Endothelial cell of umbilical vein (primary cell): ENCODE measurements around the gene TM7SF2. TPM values are rescaled to one million over a fixed set of nuclear protein-coding genes. Genes with fewer than 3 reads are reported as not detected.

ENCODE experiments used
- BruUV-seq: library from RNA; stranded (reverse); fragments of 400-500 nt; replicated peaks from 2 replicates; lab custom pipeline; 2021; lab: Mats Ljungman, UMichigan
- CTCF ChIA-PET: fragments of 300-600, 350-600 bp; sonication (Branson Sonifier 250); formaldehyde crosslinking; loops from one replicate; lab custom pipeline; 2021; ENCODE audit warnings: antibody characterized with exemption, inconsistent platforms; lab: Charles Lee
- POLR2A ChIA-PET: fragments of 300-600, 350-600 bp; sonication (Branson Sonifier 250); formaldehyde crosslinking; loops from one replicate; lab custom pipeline; 2021; ENCODE audit warnings: antibody characterized with exemption, inconsistent platforms; lab: Charles Lee
- DNase-seq: peaks from one replicate; pipeline ENCODE4 v3.0.0-alpha.2; 2011; ENCODE audit warnings: low read depth, low spot score
- FAIRE-seq: peaks from 2 replicates; lab custom pipeline; 2011; peaks lifted over from hg19 to GRCh38; lab: Jason Lieb, UNC
- H2AFZ ChIP-seq: 2 replicates; pipeline ENCODE4 v1.6.0; 2012; ENCODE audit warnings: low read depth, low read length, control low read depth, inconsistent platforms
- H3K27ac ChIP-seq: 2 replicates; pipeline ENCODE4 v1.5.1; 2011; ENCODE audit warnings: low read depth, mild to moderate bottlenecking, control low read depth, low read length, moderate library complexity; ENCODE audit not compliant: insufficient read depth
- H3K27me3 ChIP-seq, 2 experiments: 2 replicates each; pipeline versions ENCODE4 v1.6.0 to v1.6.1; 2011; ENCODE audit warnings: low read length in 2 of 2, mixed read lengths in 1 of 2; ENCODE audit not compliant: control insufficient read depth in 2 of 2, insufficient read depth in 2 of 2
- H3K36me3 ChIP-seq, 2 experiments: 2 replicates in 1 of 2; 3 replicates in 1 of 2; pipeline ENCODE4 v1.5.1; 2011; ENCODE audit warnings: low read length in 2 of 2, mild to moderate bottlenecking in 1 of 2, moderate library complexity in 1 of 2; ENCODE audit not compliant: control insufficient read depth in 2 of 2, insufficient read depth in 2 of 2; ENCODE audit errors: extremely low read depth in 1 of 2
- H3K4me1 ChIP-seq: 3 replicates; pipeline ENCODE4 v1.5.1; 2011; ENCODE audit warnings: mild to moderate bottlenecking, low read length; ENCODE audit not compliant: control insufficient read depth, insufficient read depth; ENCODE audit errors: extremely low read depth
- H3K4me2 ChIP-seq: 2 replicates; pipeline ENCODE4 v1.6.1; 2011; ENCODE audit warnings: low read length, control low read depth, mixed read lengths; ENCODE audit not compliant: insufficient read depth
- H3K4me3 ChIP-seq, 3 experiments: fragments of 200-600 bp in 1 of 3; sonication (generic), shearing (Covaris generic) in 1 of 3; replicated peaks in 1 of 3; 2 replicates each; pipeline ENCODE4 v1.5.1; 2011 to 2016; ENCODE audit warnings: control low read depth in 3 of 3, low read length in 3 of 3, mild to moderate bottlenecking in 2 of 3, inconsistent platforms in 1 of 3, low read depth in 1 of 3, moderate library complexity in 1 of 3; ENCODE audit not compliant: insufficient read depth in 1 of 3
- H3K79me2 ChIP-seq: 2 replicates; pipeline ENCODE4 v1.6.0; 2012; ENCODE audit warnings: low read length, inconsistent platforms; ENCODE audit not compliant: control insufficient read depth, insufficient read depth
- H3K9ac ChIP-seq: replicated peaks from 2 replicates; pipeline ENCODE3; 2011; ENCODE audit warnings: low read length, control low read depth; ENCODE audit not compliant: insufficient read depth; ENCODE audit errors: extremely low read depth
- H3K9me1 ChIP-seq: replicated peaks from 3 replicates; pipeline ENCODE4 v1.6.0; 2011; ENCODE audit warnings: mild to moderate bottlenecking, low read length; ENCODE audit not compliant: control insufficient read depth, insufficient read depth; ENCODE audit errors: extremely low read depth
- H3K9me3 ChIP-seq: replicated peaks from 2 replicates; pipeline ENCODE4 v1.5.1; 2012; ENCODE audit warnings: low read length, inconsistent platforms; ENCODE audit not compliant: control insufficient read depth, insufficient read depth
- H4K20me1 ChIP-seq: replicated peaks from 2 replicates; pipeline ENCODE3; 2011; ENCODE audit warnings: mild to moderate bottlenecking, low read length; ENCODE audit not compliant: control insufficient read depth, insufficient read depth; ENCODE audit errors: extremely low read depth
- EZH2 ChIP-seq: IDR thresholded peaks from 2 replicates; pipeline ENCODE4 v1.6.1; 2012; ENCODE audit warnings: borderline replicate concordance, low read depth, mild to moderate bottlenecking, moderate library complexity, low read length, inconsistent platforms; ENCODE audit not compliant: severe bottlenecking
- FOS ChIP-seq: IDR thresholded peaks from 2 replicates; pipeline ENCODE4 v1.6.1; 2011; ENCODE audit warnings: mild to moderate bottlenecking, low read length, moderate library complexity, borderline replicate concordance; ENCODE audit not compliant: insufficient read depth
- GATA2 ChIP-seq: IDR thresholded peaks from 2 replicates; pipeline ENCODE4 v1.7.0; 2011; ENCODE audit warnings: low read depth, mild to moderate bottlenecking, moderate library complexity, mixed read lengths, low read length; ENCODE audit not compliant: insufficient read length, insufficient read depth
- JUN ChIP-seq: IDR thresholded peaks from 2 replicates; pipeline ENCODE4 v1.6.1; 2011; ENCODE audit warnings: borderline replicate concordance, low read depth; ENCODE audit not compliant: insufficient read length, insufficient read depth
- MYC ChIP-seq: IDR thresholded peaks from one replicate; pipeline ENCODE4 v1.6.1; 2011; ENCODE audit warnings: mild to moderate bottlenecking, low read depth, low read length
- POLR2A ChIP-seq: IDR thresholded peaks from 2 replicates; pipeline ENCODE4 v1.6.1; 2012; ENCODE audit warnings: low read depth, mild to moderate bottlenecking, control low read depth, low read length
- POLR2AphosphoS5 ChIP-seq: IDR thresholded peaks from 2 replicates; pipeline ENCODE4 v1.6.1; 2012; ENCODE audit warnings: low read depth, mild to moderate bottlenecking, control low read depth, low read length, moderate library complexity; ENCODE audit not compliant: insufficient read depth
- dilution Hi-C: fragments of 300-500 bp; cut with MboI; formaldehyde crosslinking; loops from one replicate; pipeline ENCODE4 v1.15.0; 2019; ENCODE audit warnings: low sequenced_read_pairs; ENCODE audit not compliant: extremely low pct_ligation_motif_present
- intact Hi-C: fragments of 100-400 bp; cut with micrococcal nuclease; formaldehyde crosslinking; loops from one replicate; pipeline ENCODE4 v1.10.0; 2022
- polyA plus RNA-seq, 4 experiments: library from polyadenylated mRNA; depleted of rRNA in 3 of 4; stranded (reverse) in 3 of 4; unstranded in 1 of 4; fragments of >200 nt; gene quantifications; 2 replicates each; pipeline versions ENCODE4 v1.2.1 to v1.2.3, GENCODE V29; 2011 to 2012; ENCODE audit warnings: missing spikeins in 1 of 4
- total RNA-seq: library from RNA; stranded (reverse); gene quantifications from 2 replicates; pipeline ENCODE4 v1.2.3, GENCODE V29; 2021
- TF ChIP-seq, protein P1 (sequence below), 2 donors: IDR thresholded peaks; 1 replicate in 1 of 2; 2 replicates in 1 of 2; pipeline ENCODE4 v1.5.1; 2011; ENCODE audit warnings: low read length in 2 of 2, mild to moderate bottlenecking in 2 of 2, moderate library complexity in 2 of 2, control low read depth in 1 of 2, inconsistent platforms in 1 of 2, low read depth in 1 of 2; ENCODE audit not compliant: insufficient read depth in 1 of 2; ENCODE audit errors: extremely low read depth in 1 of 2
- TF ChIP-seq, protein P2 (sequence below): IDR thresholded peaks from 2 replicates; pipeline ENCODE4 v1.6.1; 2011; ENCODE audit not compliant: insufficient read depth, insufficient read length

TM7SF2 gene
- total and polyA plus RNA-seq, 2 donors (not counting 3 experiments of a cell fraction or from before 2014, with no cell fraction given), result 11.6 to 47.1 TPM

DNA sequence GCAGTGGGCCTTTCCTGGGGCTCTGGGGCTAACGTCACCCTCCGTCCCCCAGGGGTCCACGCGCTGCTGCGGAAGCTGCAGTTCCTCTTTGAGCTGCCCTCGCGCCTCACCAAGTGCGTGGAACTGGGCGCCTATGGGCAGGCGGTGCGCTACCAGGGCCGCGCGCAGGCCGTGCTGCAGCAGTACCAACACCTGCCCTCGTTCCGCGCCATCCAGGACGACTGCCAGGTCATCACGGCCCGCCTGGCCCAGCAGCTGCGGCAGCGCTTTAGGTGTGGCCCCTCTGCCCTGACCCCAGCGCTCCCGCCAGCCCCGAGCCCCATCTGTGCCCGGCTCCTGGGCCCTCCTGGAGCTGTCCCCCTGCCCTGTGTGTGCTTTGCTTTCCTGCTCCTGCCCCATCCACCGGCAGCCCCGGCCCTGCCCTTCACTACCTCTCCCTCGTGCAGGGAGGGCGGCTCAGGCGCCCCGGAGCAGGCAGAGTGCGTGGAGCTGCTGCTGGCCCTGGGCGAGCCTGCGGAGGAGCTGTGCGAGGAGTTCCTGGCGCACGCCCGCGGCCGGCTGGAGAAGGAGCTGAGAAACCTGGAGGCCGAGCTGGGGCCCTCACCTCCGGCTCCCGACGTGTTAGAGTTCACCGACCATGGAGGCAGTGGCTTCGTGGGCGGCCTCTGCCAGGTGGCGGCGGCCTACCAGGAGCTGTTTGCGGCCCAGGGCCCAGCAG, 3.8 kb upstream of the TM7SF2 start:
- CTCF ChIA-PET, result interaction anchor here (0.7 to 0.8 kb wide), 2 partner anchors 11 to 73 kb away, joined by 3 read pairs; partner anchors contain the start of genes CAPN1 and VPS51

DNA sequence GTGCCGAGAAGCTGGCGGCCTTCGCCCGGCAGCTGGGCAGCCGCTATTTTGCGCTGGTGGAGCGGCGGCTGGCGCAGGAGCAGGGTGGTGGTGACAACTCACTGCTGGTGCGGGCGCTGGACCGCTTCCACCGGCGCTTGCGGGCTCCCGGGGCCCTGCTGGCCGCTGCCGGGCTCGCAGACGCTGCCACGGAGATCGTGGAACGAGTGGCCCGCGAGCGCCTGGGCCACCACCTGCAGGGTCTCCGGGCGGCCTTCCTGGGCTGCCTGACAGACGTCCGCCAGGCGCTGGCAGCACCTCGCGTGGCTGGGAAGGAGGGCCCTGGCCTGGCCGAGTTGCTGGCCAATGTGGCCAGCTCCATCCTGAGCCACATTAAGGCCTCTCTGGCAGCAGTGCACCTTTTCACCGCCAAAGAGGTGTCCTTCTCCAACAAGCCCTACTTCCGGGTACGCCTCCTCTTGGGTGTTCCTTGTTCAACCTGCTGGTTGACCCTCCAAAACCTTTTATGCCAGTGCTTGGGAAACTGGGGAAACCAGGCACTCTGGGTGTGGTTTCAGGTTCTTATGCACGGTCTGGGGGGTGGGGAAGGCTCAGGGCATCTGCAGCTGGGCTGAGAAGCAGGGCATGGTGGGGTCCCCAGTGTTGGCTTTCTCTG, 3.1 kb upstream of the TM7SF2 start:
- no peak for DNase-seq
- Histone ChIP-seq H3K4me3 (no peak overlapping the region), H3K79me2 (peaks cover 4% of the 10 kb centered on the region), H3K36me3 (peaks cover 0 to 16% of the 10 kb centered on the region in 2 experiments), H4K20me1 (no peaks in the 10 kb centered on the region), H3K4me1 (peaks cover 11% of the 10 kb centered on the region), H3K9me1 (no peaks in the 10 kb centered on the region), H3K27ac (no peak overlapping the region), H2AFZ (no peak overlapping the region), H3K9me3 (no peaks in the 10 kb centered on the region), H3K27me3 (no peaks in the 10 kb centered on the region), H3K9ac (no peak overlapping the region), H3K4me2 (no peak overlapping the region)
- BruUV-seq, result no TSS peak
- ChIA-PET CTCF (interaction anchor here (0.7 to 0.8 kb wide), 2 partner anchors 12 to 73 kb away, joined by 3 read pairs; partner anchors contain the start of genes CAPN1 and VPS51), POLR2A (no interaction called here)
- dilution Hi-C loops, result no loop called here
- intact Hi-C loops, result no loop called here
- FAIRE-seq, result no peak
- no peak for TF ChIP-seq GATA2
- no peak for TF ChIP-seq POLR2A
- TF ChIP-seq FOS, result no peak
- TF ChIP-seq, protein P1, sequence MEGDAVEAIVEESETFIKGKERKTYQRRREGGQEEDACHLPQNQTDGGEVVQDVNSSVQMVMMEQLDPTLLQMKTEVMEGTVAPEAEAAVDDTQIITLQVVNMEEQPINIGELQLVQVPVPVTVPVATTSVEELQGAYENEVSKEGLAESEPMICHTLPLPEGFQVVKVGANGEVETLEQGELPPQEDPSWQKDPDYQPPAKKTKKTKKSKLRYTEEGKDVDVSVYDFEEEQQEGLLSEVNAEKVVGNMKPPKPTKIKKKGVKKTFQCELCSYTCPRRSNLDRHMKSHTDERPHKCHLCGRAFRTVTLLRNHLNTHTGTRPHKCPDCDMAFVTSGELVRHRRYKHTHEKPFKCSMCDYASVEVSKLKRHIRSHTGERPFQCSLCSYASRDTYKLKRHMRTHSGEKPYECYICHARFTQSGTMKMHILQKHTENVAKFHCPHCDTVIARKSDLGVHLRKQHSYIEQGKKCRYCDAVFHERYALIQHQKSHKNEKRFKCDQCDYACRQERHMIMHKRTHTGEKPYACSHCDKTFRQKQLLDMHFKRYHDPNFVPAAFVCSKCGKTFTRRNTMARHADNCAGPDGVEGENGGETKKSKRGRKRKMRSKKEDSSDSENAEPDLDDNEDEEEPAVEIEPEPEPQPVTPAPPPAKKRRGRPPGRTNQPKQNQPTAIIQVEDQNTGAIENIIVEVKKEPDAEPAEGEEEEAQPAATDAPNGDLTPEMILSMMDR (IDR thresholded peaks at IDR 0.05; ENCODE audit: extremely low read depth in 1 of 2, insufficient read depth in 1 of 2, low read depth in 1 of 2, low read length in 2 of 2), result no peak
- TF ChIP-seq, protein P2, sequence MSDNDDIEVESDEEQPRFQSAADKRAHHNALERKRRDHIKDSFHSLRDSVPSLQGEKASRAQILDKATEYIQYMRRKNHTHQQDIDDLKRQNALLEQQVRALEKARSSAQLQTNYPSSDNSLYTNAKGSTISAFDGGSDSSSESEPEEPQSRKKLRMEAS, result no peak
- no peak for TF ChIP-seq MYC
- no peak for TF ChIP-seq POLR2AphosphoS5
- no peak for TF ChIP-seq EZH2
- TF ChIP-seq JUN, result no peak

More for the DNA sequence above, 3.8 kb upstream of the TM7SF2 start:
- Histone ChIP-seq H3K9me3 (no peaks in the 10 kb centered on the region), H3K27me3 (no peaks in the 10 kb centered on the region), H3K4me2 (no peak overlapping the region), H3K9me1 (no peaks in the 10 kb centered on the region), H3K4me1 (peaks cover 7% of the 10 kb centered on the region), H3K4me3 (no peak overlapping the region), H3K36me3 (peaks cover 0 to 18% of the 10 kb centered on the region in 2 experiments), H2AFZ (no peak overlapping the region), H3K79me2 (peaks cover 6% of the 10 kb centered on the region), H3K27ac (no peak overlapping the region), H3K9ac (no peak overlapping the region), H4K20me1 (no peaks in the 10 kb centered on the region)
- TF ChIP-seq, protein P2, result no peak
- TF ChIP-seq FOS, result no peak
- dilution Hi-C loops (no loop called here), intact Hi-C loops (no loop called here)
- no TSS peak for BruUV-seq
- POLR2A ChIA-PET, result no interaction called here
- FAIRE-seq (no peak), DNase-seq (no peak)
